ENCODE results near the gene TMEM255B. TPM values are rescaled to one million over a fixed set of nuclear protein-coding genes. Genes with fewer than 3 reads are reported as not detected.
"Not testable (repeated sequence)": the region's sequence is repeated elsewhere in the genome, so short reads cannot be mapped to it uniquely, and the experiment has no call there.

The TMEM255B gene
- total RNA-seq, 2 experiments from 2014 or later, result 1.8 to 1.9 TPM

DNA sequence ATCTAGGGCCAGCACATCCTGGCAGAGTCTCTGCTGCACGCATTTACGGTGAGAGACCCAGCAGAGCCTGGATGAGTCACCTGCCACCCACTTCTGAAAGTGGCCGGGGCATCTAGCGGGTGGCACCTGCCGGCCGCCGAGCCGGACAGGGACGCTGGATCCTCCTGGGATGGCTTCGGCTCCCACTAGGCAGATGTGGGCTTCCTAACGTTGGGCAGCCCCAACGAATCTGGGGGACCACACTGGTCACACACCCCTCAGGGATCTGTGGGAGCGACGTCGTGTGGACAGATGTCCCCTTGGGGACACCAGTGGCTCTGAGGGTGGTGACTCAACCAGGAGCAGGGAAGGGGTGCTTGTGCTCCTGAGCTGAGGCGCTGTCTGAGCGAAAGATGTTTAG is 32.2 kb downstream of the TMEM255B start:
- H3K27me3 Mint-ChIP-seq (ENCODE audit: low read depth), result no peaks in the 10 kb centered on the region
- ATAC-seq, result no peak
- no peak for DNase-seq
- no peaks in the 10 kb centered on the region for H3K36me3 Mint-ChIP-seq (ENCODE audit: low read depth)
- H3K4me1 Mint-ChIP-seq (ENCODE audit: low read depth), result no peaks in the 10 kb centered on the region
- H3K9me3 Mint-ChIP-seq (ENCODE audit: insufficient read depth), result no peaks in the 10 kb centered on the region
- POLR2A ChIA-PET, result no interaction called here
- CTCF ChIA-PET, result no interaction called here
- H3K27ac Mint-ChIP-seq, result no peak overlapping the region
- H3K4me3 Mint-ChIP-seq, result no peak overlapping the region

DNA sequence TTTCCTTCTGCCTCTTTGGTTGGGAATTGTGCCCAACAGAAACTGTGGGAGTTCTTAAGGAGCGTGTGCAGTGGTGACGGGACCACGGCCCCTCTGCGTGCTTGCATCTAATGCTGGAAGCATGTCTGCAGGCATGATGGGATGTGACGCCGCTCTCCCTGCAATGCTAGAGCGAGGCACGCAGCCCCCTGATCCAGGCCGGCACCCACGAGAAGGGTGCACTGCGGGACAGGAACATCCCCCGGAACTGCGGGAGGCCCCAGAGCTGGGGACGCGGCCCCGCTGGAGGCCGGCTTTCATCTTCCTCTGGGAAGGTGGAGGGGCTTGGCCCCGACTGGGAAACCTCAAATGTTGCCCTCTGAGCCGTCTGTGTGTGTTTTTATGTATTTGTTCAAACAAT is 32.7 kb downstream of the TMEM255B start:
- Mint-ChIP-seq H3K27me3 (ENCODE audit: low read depth) (no peaks in the 10 kb centered on the region), H3K27ac (no peak overlapping the region), H3K4me1 (ENCODE audit: low read depth) (no peaks in the 10 kb centered on the region), H3K4me3 (no peak overlapping the region), H3K9me3 (ENCODE audit: insufficient read depth) (no peaks in the 10 kb centered on the region), H3K36me3 (ENCODE audit: low read depth) (no peaks in the 10 kb centered on the region)
- POLR2A ChIA-PET, result no interaction called here
- CTCF ChIA-PET, result no interaction called here
- ATAC-seq, result no peak
- no peak for DNase-seq

DNA sequence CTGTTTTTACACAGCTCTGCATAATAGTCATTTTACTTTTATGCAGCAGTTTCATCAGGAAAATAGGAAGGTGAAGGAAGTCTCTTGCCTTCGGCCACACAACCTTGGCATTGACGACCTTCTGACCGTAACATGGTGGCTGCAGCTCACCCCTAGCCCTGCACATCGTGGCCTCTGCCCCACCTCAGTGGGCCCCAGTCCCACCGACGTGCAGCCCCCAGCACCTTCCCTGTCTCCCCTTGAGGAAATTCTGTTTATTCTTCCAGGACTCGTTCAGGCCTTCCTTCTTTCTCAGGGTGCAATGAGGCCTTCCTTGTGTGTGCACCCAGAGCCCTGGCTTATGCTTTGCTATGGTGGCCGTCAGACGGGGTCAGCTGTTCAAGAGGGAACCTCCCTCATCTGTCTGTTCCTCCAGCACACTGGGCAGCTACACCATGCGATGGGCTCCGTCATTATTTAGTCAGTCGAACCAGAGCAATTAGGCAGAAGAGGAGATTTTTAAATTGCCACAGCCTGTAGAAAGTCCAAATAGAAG is 33.3 kb downstream of the TMEM255B start:
- no peak for DNase-seq
- no peak overlapping the region for H3K27ac Mint-ChIP-seq
- no peaks in the 10 kb centered on the region for H3K27me3 Mint-ChIP-seq (ENCODE audit: low read depth)
- CTCF ChIA-PET, result no interaction called here
- ATAC-seq, result no peak
- H3K4me1 Mint-ChIP-seq (ENCODE audit: low read depth), result no peaks in the 10 kb centered on the region
- POLR2A ChIA-PET, result no interaction called here
- H3K4me3 Mint-ChIP-seq, result no peak overlapping the region
- H3K36me3 Mint-ChIP-seq (ENCODE audit: low read depth), result no peaks in the 10 kb centered on the region
- no peaks in the 10 kb centered on the region for H3K9me3 Mint-ChIP-seq (ENCODE audit: insufficient read depth)

DNA sequence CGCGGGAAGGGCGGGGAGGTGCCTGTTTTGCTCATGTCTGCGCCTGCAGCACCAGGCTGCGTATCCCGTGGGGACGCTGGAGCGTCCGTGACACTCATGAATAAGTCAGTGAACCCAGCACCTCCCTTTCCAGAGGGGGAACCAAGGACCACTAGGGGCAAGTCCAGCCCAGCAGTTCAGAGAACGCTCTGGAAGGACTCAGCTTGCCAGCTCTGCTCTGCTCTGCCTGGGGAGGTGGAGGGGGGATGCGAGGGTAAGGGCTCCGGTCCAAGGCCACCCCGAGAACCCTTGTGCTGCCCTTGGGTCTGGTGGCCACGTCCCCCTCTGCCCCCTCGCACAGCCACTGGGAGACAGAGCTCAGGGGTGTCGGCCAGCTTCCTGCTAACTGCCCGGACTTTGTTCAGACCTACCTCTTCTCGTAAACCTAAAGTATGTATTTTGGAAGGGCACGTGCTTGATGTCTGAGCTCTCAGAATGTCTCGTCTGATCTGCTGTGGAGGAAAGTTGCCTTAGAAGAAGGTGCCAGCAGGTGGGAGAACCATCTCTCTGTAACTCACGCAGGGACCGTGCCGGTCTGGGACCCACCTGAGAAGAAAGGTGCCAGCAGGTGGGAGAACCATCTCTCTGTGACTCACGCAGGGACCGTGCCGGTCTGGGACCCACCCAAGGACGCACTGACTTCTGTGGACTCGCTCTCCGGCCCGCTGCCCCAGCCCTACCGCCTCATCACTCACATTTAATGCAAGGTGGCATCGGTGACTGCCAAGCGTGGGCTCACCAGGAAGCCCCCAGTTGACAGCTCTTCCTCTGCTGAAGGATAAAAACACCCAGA is 34.1 kb downstream of the TMEM255B start:
- Mint-ChIP-seq H3K4me3 (no peak overlapping the region), H3K27ac (no peak overlapping the region), H3K4me1 (ENCODE audit: low read depth) (no peaks in the 10 kb centered on the region), H3K27me3 (ENCODE audit: low read depth) (no peaks in the 10 kb centered on the region), H3K9me3 (ENCODE audit: insufficient read depth) (no peaks in the 10 kb centered on the region), H3K36me3 (ENCODE audit: low read depth) (no peaks in the 10 kb centered on the region)
- CTCF ChIA-PET, result no interaction called here
- no peak for ATAC-seq
- POLR2A ChIA-PET, result no interaction called here
- no peak for DNase-seq

DNA sequence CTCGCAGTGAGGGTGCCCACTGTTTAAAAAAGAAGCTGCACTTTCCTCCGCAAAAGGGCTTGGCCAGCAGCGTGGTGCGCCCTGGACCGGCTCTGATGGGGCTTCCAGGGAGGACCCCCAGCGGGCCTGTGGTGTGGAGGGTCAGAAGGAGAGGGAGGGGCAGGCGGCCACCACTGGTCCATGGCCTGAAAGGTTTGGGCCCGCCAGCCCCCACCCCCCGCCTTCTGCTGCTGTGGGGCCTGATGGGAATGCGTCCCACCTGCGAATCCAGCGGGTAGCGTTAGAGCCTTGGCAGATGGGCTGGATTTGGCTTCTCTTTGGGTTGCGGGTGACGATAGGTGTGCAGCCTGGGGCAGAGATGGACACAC is 34.7 kb downstream of the TMEM255B start:
- Mint-ChIP-seq H3K9me3 (ENCODE audit: insufficient read depth) (no peaks in the 10 kb centered on the region), H3K27me3 (ENCODE audit: low read depth) (no peaks in the 10 kb centered on the region), H3K4me3 (no peak overlapping the region), H3K4me1 (ENCODE audit: low read depth) (no peaks in the 10 kb centered on the region), H3K27ac (no peak overlapping the region), H3K36me3 (ENCODE audit: low read depth) (no peaks in the 10 kb centered on the region)
- DNase-seq, result no peak
- CTCF ChIA-PET, result no interaction called here
- ATAC-seq, result no peak
- POLR2A ChIA-PET, result no interaction called here

DNA sequence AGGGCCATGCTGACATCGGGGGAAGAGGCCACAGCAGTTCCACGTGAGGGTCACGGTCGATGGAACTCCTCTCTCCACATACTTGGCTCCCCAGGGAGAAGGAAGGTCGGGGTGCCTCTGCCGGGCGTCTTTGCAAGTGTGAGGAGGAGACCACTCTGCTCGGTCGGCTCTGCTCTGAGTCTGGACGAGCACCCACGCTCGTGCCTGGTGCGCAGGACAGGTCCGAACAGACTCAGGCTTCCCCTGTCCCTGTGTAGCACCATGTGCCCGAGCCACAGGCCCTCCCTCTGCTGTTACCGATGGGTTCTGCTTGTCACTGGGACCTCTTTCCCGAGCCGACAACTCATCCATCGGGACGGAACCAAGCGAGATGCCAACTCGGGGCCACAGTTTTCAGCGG is 35.1 kb downstream of the TMEM255B start:
- Mint-ChIP-seq H3K4me3 (no peak overlapping the region), H3K9me3 (ENCODE audit: insufficient read depth) (no peaks in the 10 kb centered on the region), H3K36me3 (ENCODE audit: low read depth) (no peaks in the 10 kb centered on the region), H3K27me3 (ENCODE audit: low read depth) (no peaks in the 10 kb centered on the region), H3K27ac (no peak overlapping the region), H3K4me1 (ENCODE audit: low read depth) (no peaks in the 10 kb centered on the region)
- CTCF ChIA-PET, result no interaction called here
- POLR2A ChIA-PET, result no interaction called here
- DNase-seq, result no peak
- ATAC-seq, result no peak

DNA sequence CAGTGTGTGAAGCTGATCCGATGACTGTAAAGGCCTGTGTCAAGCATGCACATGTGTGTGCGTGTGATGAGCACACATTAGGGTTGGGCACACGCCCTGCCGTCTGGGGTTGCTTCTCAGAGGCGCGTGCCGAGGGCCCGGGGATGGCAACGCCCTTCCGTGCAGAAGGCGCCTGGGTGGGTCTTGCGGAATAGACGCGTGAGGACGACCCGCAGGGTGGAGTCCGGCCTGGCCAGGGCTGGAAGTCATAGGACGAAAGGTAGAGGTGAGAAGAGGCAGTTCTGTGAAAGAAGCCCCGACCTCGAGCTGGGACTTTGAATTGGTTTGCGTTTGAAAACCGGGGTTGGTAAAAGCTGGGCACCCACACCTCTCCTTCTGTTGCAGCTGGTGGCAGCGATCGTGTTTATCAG is 35.7 kb downstream of the TMEM255B start:
- Mint-ChIP-seq H3K4me3 (no peak overlapping the region), H3K27ac (no peak overlapping the region), H3K9me3 (ENCODE audit: insufficient read depth) (no peaks in the 10 kb centered on the region), H3K36me3 (ENCODE audit: low read depth) (no peaks in the 10 kb centered on the region), H3K4me1 (ENCODE audit: low read depth) (no peaks in the 10 kb centered on the region), H3K27me3 (ENCODE audit: low read depth) (no peaks in the 10 kb centered on the region)
- no peak for ATAC-seq
- DNase-seq, result no peak
- CTCF ChIA-PET, result no interaction called here
- POLR2A ChIA-PET, result no interaction called here

DNA sequence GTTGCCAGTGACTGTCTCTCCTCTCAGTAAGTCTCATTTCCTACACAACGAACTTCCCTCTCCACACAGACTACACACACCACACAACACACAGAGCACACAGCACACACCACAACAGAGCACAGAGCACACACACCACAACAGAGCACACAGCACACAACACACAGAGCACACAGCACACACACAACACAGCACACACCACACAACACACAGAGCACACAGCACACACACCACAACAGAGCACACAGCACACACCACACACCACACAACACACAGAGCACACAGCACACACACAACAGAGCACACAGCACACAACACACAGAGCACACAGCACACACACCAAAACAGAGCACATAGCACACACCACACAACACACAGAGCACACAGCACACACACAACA is 36.3 kb downstream of the TMEM255B start:
- H3K4me1 Mint-ChIP-seq (ENCODE audit: low read depth); H3K4me3 Mint-ChIP-seq; H3K36me3 Mint-ChIP-seq (ENCODE audit: low read depth); H3K27me3 Mint-ChIP-seq (ENCODE audit: low read depth); CTCF ChIA-PET; H3K9me3 Mint-ChIP-seq (ENCODE audit: insufficient read depth); ATAC-seq; H3K27ac Mint-ChIP-seq; POLR2A ChIA-PET; DNase-seq: not testable (repeated sequence)

DNA sequence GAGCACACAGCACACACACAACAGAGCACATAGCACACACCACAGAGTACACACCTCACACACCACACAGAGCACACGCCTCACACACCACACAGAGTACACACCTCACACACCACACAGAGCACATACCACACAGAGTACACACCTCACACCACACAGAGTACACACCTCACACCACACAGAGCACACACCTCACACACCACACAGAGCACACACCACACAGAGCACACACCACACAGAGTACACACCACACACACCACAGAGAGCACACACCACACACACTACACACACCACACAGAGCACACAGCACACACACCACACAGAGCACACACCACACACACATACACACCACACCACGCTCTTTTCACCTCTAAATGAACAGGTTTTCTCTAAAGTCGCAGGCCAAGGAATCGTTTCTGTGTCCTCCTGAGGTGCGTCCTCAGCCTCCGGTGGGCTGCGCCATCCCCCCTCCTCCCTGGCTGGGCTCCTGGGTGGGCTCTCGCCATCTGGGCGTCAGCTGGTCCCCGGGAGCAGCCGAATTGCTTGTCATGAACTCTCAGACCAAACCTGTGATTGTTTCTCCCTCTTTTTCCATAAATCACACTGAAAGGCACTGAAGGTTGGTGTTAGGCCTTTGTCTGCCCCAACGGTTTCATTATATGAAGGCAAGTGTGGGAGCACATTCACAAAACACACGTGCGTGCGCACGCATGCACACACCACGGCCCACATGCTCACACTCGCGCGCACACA is 37.4 kb downstream of the TMEM255B start:
- Mint-ChIP-seq H3K4me1 (ENCODE audit: low read depth) (no peaks in the 10 kb centered on the region), H3K9me3 (ENCODE audit: insufficient read depth) (no peaks in the 10 kb centered on the region), H3K4me3 (no peak overlapping the region), H3K27me3 (ENCODE audit: low read depth) (no peaks in the 10 kb centered on the region), H3K27ac (no peak overlapping the region), H3K36me3 (ENCODE audit: low read depth) (no peaks in the 10 kb centered on the region)
- ATAC-seq, result no peak
- ChIA-PET CTCF (no interaction called here), POLR2A (no interaction called here)
- DNase-seq, result no peak

DNA sequence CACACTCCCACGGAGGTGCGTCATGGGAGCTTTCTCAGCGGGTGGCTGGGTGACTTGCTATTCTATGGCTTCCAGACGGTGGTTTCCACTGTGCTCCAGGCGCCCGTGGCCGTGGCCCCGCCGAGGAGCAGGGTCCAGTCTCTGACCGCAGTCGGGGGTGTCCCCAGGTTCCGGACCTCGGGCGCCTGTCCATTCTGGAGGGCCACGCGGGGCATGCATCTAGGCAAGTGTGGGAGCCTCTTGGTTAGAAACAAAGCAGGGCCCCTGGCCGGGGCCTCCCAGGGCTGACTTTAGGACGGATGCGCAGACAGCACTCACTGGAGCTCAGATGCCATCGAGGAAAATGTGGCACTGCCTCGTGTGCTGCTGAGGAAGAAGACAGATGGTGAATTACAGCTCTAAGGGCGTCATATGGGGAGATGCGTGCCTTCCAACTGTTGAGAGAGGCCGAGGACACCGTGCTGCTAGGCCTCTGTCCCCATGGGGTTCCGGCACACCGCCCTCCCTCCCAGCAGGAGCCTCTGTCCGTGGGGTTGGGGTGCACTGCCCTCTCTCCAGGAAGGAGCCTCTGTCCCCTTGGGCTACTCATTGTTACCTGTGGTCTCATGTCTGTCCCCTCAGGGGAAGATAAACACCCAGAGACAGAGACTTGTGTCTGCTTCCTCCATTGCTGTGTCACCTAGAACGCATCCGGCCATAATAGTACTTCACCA is 38.1 kb downstream of the TMEM255B start:
- Mint-ChIP-seq H3K27me3 (ENCODE audit: low read depth) (no peaks in the 10 kb centered on the region), H3K4me1 (ENCODE audit: low read depth) (no peaks in the 10 kb centered on the region), H3K4me3 (no peak overlapping the region), H3K27ac (no peak overlapping the region), H3K36me3 (ENCODE audit: low read depth) (no peaks in the 10 kb centered on the region), H3K9me3 (ENCODE audit: insufficient read depth) (no peaks in the 10 kb centered on the region)
- ATAC-seq (no peak), DNase-seq (no peak)
- CTCF ChIA-PET, result no interaction called here
- POLR2A ChIA-PET, result no interaction called here

DNA sequence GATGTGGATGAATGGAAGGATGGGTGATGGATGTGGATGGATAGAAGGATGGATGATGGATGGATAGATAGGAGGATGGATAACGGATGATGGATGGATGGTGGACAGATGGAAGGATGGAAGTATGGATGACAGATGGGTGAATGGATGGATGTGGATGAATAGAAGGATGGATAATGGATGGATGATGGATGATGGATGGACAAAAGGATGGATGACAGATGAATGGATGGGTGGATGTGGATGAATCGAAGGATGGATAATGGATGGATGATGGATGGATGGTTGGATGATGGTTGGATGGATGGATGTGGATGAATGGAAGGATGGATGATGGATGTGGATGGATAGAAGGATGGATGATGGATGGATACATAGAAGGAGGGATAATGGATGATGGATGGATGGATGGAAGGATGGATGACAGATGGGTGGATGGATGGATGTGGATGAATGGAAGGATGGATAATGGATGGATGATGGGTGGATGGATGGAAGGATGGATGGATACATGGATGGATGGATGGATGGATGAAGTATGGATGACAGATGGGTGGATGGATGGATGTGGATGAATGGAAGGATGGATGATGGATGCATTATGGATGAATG is 39.3 kb downstream of the TMEM255B start:
- Mint-ChIP-seq H3K27me3 (ENCODE audit: low read depth) (no peaks in the 10 kb centered on the region), H3K9me3 (ENCODE audit: insufficient read depth) (no peaks in the 10 kb centered on the region), H3K36me3 (ENCODE audit: low read depth) (no peaks in the 10 kb centered on the region), H3K27ac (no peak overlapping the region), H3K4me1 (ENCODE audit: low read depth) (no peaks in the 10 kb centered on the region), H3K4me3 (no peak overlapping the region)
- ChIA-PET POLR2A (no interaction called here), CTCF (no interaction called here)
- DNase-seq (no peak), ATAC-seq (no peak)

DNA sequence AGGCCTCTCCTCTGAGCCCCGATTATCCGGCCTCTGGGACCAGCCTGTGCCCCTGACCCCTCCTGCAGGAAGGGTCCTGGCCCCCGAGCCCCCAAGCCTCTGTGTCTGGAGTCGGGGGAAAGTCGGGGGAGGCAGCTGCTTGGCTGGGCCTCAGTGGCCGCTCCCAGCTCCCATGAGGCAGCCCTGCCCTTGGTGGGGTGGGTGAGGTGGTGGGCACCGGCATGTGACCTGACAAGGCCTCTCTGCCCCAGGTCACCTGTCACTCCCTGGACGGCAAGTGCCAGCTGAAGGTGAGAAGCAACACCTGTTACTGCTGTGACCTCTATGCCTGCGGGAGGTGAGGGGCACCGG is 41.5 kb downstream of the TMEM255B start:
- POLR2A ChIA-PET, result no interaction called here
- Mint-ChIP-seq H3K4me1 (ENCODE audit: low read depth) (no peaks in the 10 kb centered on the region), H3K27ac (no peak overlapping the region), H3K27me3 (ENCODE audit: low read depth) (no peaks in the 10 kb centered on the region), H3K36me3 (ENCODE audit: low read depth) (no peaks in the 10 kb centered on the region), H3K9me3 (ENCODE audit: insufficient read depth) (no peaks in the 10 kb centered on the region), H3K4me3 (no peak overlapping the region)
- DNase-seq (no peak), ATAC-seq (no peak)
- CTCF ChIA-PET, result no interaction called here
